ENCODE results near the gene NCKAP5. TPM values are rescaled to one million over a fixed set of nuclear protein-coding genes. Genes with fewer than 3 reads are reported as not detected.

Gene NCKAP5
- total and polyA plus RNA-seq, 2 of the 8 experiments (the other 6 are each of a cell fraction or from before 2014, with no cell fraction given): 0.27 to 0.86 TPM

DNA sequence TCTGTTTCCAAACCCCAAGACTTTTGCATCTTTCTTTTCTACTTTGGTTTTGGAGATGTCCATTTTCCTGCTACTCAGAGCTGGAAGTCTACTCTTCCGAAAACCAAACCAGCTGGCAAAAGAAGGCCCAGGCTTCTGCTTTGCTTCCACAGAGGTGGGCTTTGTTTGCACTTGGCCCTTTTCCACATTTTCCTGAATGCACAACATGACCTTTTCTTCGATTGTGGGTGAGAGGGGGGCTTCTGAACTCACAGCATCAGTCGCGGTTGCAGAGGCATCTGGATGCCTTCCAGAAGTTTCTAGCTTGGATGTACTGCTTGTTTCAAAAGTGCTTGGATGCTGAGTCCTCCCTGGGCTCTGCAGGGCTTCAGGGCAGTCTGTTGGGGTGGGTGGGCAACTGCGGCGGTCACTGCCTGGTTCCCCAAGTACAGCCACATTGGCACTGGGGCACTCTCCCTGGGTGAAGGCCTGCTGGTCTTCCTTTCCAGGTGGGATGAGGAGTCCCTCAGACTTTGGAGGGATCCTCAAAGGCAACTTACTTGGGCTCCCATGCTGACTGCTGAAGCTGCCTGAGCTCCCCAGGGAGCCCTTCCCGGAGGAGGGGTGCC, 786.0 kb downstream of the NCKAP5 start:
- FAIRE-seq: no peak
- no peak overlapping the region for H2BK20ac ChIP-seq (ENCODE audit: low read length)
- no peaks in the 10 kb centered on the region for H3K79me1 ChIP-seq (ENCODE audit: low read depth, low read length)
- no peak overlapping the region for H2BK5ac ChIP-seq (ENCODE audit: low read depth, low read length)
- H3K23me2 ChIP-seq (ENCODE audit: low read depth, low read length): no peaks in the 10 kb centered on the region
- DNase-seq (ENCODE audit: low read depth in 1 of 2, low spot score in 2 of 2): no peak
- H4K5ac ChIP-seq (ENCODE audit: insufficient read length, low read depth, low read length): no peak overlapping the region
- H3K79me2 ChIP-seq (ENCODE audit: control insufficient read depth in 1 of 2, insufficient read depth in 2 of 2, low read length in 2 of 2): no peaks in the 10 kb centered on the region
- no peak overlapping the region for H3K4me3 ChIP-seq (ENCODE audit: extremely low read depth in 1 of 4, insufficient read depth in 2 of 4, low read depth in 3 of 4, low read length in 4 of 4)
- H2BK120ac ChIP-seq (replicated peaks; ENCODE audit: low read depth, low read length): no peak overlapping the region
- 96% methylated on average over 7 of the region's 7 CpGs; no CpG with 5 or more reads in 1 of the 2 experiments for WGBS, 2 experiments (ENCODE audit: extremely low coverage in 1 of 2, insufficient coverage in 1 of 2, insufficient read length in 1 of 2, insufficient replicate concordance in 2 of 2, low coverage in 1 of 2, low lambda C conversion rate in 2 of 2, missing lambda C conversion rate in 1 of 2)
- H3K18ac ChIP-seq (ENCODE audit: extremely low read depth, low read length): no peak overlapping the region
- no peaks in the 10 kb centered on the region for H3K36me3 ChIP-seq (ENCODE audit: control insufficient read depth in 2 of 4, insufficient read depth in 4 of 4, low read length in 3 of 4)
- POLR2A ChIA-PET (ENCODE audit: partially characterized antibody): no interaction called here
- H3K14ac ChIP-seq (ENCODE audit: insufficient read length): no peak overlapping the region
- H3K4me2 ChIP-seq (ENCODE audit: insufficient read depth in 1 of 2, low read depth in 2 of 2, low read length in 2 of 2): no peak overlapping the region
- H2AK5ac ChIP-seq (ENCODE audit: low read depth, low read length): no peak overlapping the region
- H4K8ac ChIP-seq (ENCODE audit: extremely low read depth, insufficient read depth, low read length): no peak overlapping the region
- H3K27me3 ChIP-seq (replicated peaks in 1 of 4; ENCODE audit: control insufficient read depth in 3 of 4, extremely low read depth in 1 of 4, insufficient read depth in 3 of 4, low read length in 3 of 4): no peaks in the 10 kb centered on the region
- H3K4ac ChIP-seq (replicated peaks; ENCODE audit: insufficient read length, low read depth, low read length): no peak overlapping the region
- H2AFZ ChIP-seq (ENCODE audit: low read length): no peak overlapping the region
- H3K9me3 ChIP-seq (ENCODE audit: insufficient read depth in 2 of 2, low read depth in 1 of 2, low read length in 1 of 2): no peaks in the 10 kb centered on the region
- H2BK12ac ChIP-seq (ENCODE audit: low read depth, low read length): no peak overlapping the region
- H3K27ac ChIP-seq (ENCODE audit: low read depth, low read length): no peak overlapping the region
- no peaks in the 10 kb centered on the region for H4K20me1 ChIP-seq (replicated peaks in 1 of 2; ENCODE audit: control insufficient read depth in 1 of 2, insufficient read depth in 2 of 2, low read length in 2 of 2)
- no peak overlapping the region for H3K56ac ChIP-seq (replicated peaks; ENCODE audit: insufficient read length, low read depth, low read length)
- H4K91ac ChIP-seq (replicated peaks; ENCODE audit: insufficient read length, low read length): no peak overlapping the region
- no peak overlapping the region for H2BK15ac ChIP-seq (ENCODE audit: low read length)
- no peak overlapping the region for H3K23ac ChIP-seq (ENCODE audit: insufficient read length)
- no peaks in the 10 kb centered on the region for H3K4me1 ChIP-seq (replicated peaks in 1 of 4; ENCODE audit: control insufficient read depth in 3 of 4, insufficient read depth in 4 of 4, low read length in 3 of 4)
- CTCF ChIA-PET (ENCODE audit: partially characterized antibody): interaction anchor here (1.4 kb wide), 1 partner anchor 105 kb away, joined by 4 read pairs; no protein-coding TSS in a partner anchor
- no peak overlapping the region for H3K9ac ChIP-seq (replicated peaks in 1 of 4; ENCODE audit: extremely low read depth in 1 of 4, low read depth in 3 of 4, low read length in 3 of 4)
- TF ChIP-seq SAP30 (IDR thresholded peaks at IDR 0.05; ENCODE audit: insufficient read depth, insufficient replicate concordance, low read length): no peak
- TF ChIP-seq CHD1 (IDR thresholded peaks at IDR 0.05; ENCODE audit: low read depth, low read length): no peak
- TF ChIP-seq BRCA1 (IDR thresholded peaks at IDR 0.05; ENCODE audit: low read depth, low read length): no peak
- no peak for TF ChIP-seq SP2 (IDR thresholded peaks at IDR 0.05; ENCODE audit: low read length)
- no peak for TF ChIP-seq SIN3A (conservative IDR thresholded peaks at IDR 0.05 in 1 of 2, IDR thresholded peaks at IDR 0.05 in 1 of 2; ENCODE audit: low read depth in 1 of 2, low read length in 2 of 2)
- no peak for TF ChIP-seq EGR1 (IDR thresholded peaks at IDR 0.05; ENCODE audit: borderline replicate concordance, low read depth, low read length)
- no peak for TF ChIP-seq JUND (IDR thresholded peaks at IDR 0.05; ENCODE audit: low read length)
